Karpas-422 (cell line): Measurements from ENCODE around the gene FAR2. TPM values are rescaled to one million over a fixed set of nuclear protein-coding genes. Genes with fewer than 3 reads are reported as not detected.
"Not testable (repeated sequence)": the region's sequence is repeated elsewhere in the genome, so short reads cannot be mapped to it uniquely, and the experiment has no call there.

Experiments
- DNase-seq: peaks from one replicate; pipeline ENCODE4 v3.0.0-alpha.2; 2015
- H2AFZ ChIP-seq: fragments of 200-600 bp; sonication (generic); 2 replicates; pipeline ENCODE4 v1.6.1; 2014; ENCODE audit warnings: antibody characterized with exemption, low read length, mixed read lengths
- H3K27ac ChIP-seq: fragments of 200-600 bp; sonication (generic); 2 replicates; pipeline ENCODE4 v1.5.1; 2014; ENCODE audit warnings: mild to moderate bottlenecking, low read length, moderate library complexity
- H3K27me3 ChIP-seq: fragments of 200-600 bp; sonication (generic); 2 replicates; pipeline ENCODE4 v1.6.1; 2014; ENCODE audit warnings: low read length, mixed read lengths
- H3K36me3 ChIP-seq: fragments of 200-600 bp; sonication (generic); 2 replicates; pipeline ENCODE4 v1.6.1; 2014; ENCODE audit warnings: low read length, mixed read lengths; ENCODE audit not compliant: insufficient read depth
- H3K4me1 ChIP-seq: fragments of 200-600 bp; sonication (generic); 2 replicates; pipeline ENCODE4 v1.6.1; 2014; ENCODE audit warnings: mild to moderate bottlenecking, low read length, mixed read lengths
- H3K4me2 ChIP-seq: fragments of 200-600 bp; sonication (generic); 2 replicates; pipeline ENCODE4 v1.6.1; 2014; ENCODE audit warnings: low read length, low read depth, mild to moderate bottlenecking; ENCODE audit not compliant: poor library complexity, severe bottlenecking
- H3K4me3 ChIP-seq: fragments of 200-600 bp; sonication (generic); 2 replicates; pipeline ENCODE4 v1.5.1; 2014; ENCODE audit warnings: mild to moderate bottlenecking, antibody characterized with exemption, low read length, mixed read lengths
- H3K79me2 ChIP-seq: fragments of 200-600 bp; sonication (generic); 2 replicates; pipeline ENCODE4 v1.6.1; 2014; ENCODE audit warnings: mild to moderate bottlenecking, low read length, mixed read lengths
- H3K9ac ChIP-seq: fragments of 200-600 bp; sonication (generic); 2 replicates; pipeline ENCODE4 v1.6.0; 2014; ENCODE audit warnings: low read length
- H3K9me2 ChIP-seq: fragments of 200-600 bp; sonication (generic), shearing (Covaris generic); replicated peaks from 2 replicates; pipeline ENCODE4 v1.6.0; 2014; ENCODE audit warnings: mild to moderate bottlenecking, low read length, moderate library complexity; ENCODE audit not compliant: insufficient read depth
- H3K9me3 ChIP-seq: fragments of 300-700, 200-600 bp; sonication (generic); 2 replicates; pipeline ENCODE4 v1.6.1; 2014; ENCODE audit warnings: low read length, mixed read lengths
- H4K20me1 ChIP-seq: fragments of 200-600 bp; sonication (generic); 2 replicates; pipeline ENCODE4 v1.6.1; 2014; ENCODE audit warnings: mild to moderate bottlenecking, antibody characterized with exemption, low read length, low read depth; ENCODE audit not compliant: insufficient read depth
- total RNA-seq: library from RNA; depleted of rRNA; stranded (reverse); fragments of >200 nt; shearing (Covaris generic); gene quantifications from 2 replicates; pipeline ENCODE4 v1.2.3, GENCODE V29; 2014; ENCODE audit warnings: low replicate concordance

The FAR2 gene
- total RNA-seq, 1 experiment from 2014 or later, result not detected

GRCh38 chr12:29288031-29288430, 139.0 kb downstream of the FAR2 start:
- Histone ChIP-seq H3K9me3 (no peaks in the 10 kb centered on the region), H3K27me3 (no peaks in the 10 kb centered on the region), H2AFZ (no peak overlapping the region), H4K20me1 (no peaks in the 10 kb centered on the region), H3K79me2 (no peaks in the 10 kb centered on the region), H3K4me1 (no peaks in the 10 kb centered on the region), H3K27ac (no peak overlapping the region), H3K4me2 (no peak overlapping the region), H3K36me3 (no peaks in the 10 kb centered on the region), H3K9ac (no peak overlapping the region), H3K9me2 (no peaks in the 10 kb centered on the region), H3K4me3 (no peak overlapping the region)
- no peak for DNase-seq

- not testable (repeated sequence) for H3K27me3 ChIP-seq, H3K4me3 ChIP-seq, H3K9me3 ChIP-seq, H3K9ac ChIP-seq, H2AFZ ChIP-seq, DNase-seq, H3K9me2 ChIP-seq, H3K36me3 ChIP-seq, H3K4me1 ChIP-seq, H4K20me1 ChIP-seq, H3K27ac ChIP-seq, H3K79me2 ChIP-seq, H3K4me2 ChIP-seq
These were observed 141.4 kb downstream of the FAR2 start for GRCh38 chr12:29290475-29290874.

GRCh38 chr12:29291226-29291625, 142.1 kb downstream of the FAR2 start:
- Histone ChIP-seq H3K4me1 (no peaks in the 10 kb centered on the region), H3K9me2 (no peaks in the 10 kb centered on the region), H3K4me2 (no peak overlapping the region), H4K20me1 (no peaks in the 10 kb centered on the region), H3K4me3 (no peak overlapping the region), H3K9me3 (no peaks in the 10 kb centered on the region), H3K9ac (no peak overlapping the region), H3K27me3 (no peaks in the 10 kb centered on the region), H3K79me2 (no peaks in the 10 kb centered on the region), H2AFZ (no peak overlapping the region), H3K36me3 (no peaks in the 10 kb centered on the region), H3K27ac (no peak overlapping the region)
- no peak for DNase-seq

- no peak overlapping the region for H2AFZ ChIP-seq
- no peak for DNase-seq
- H3K4me3 ChIP-seq, result no peak overlapping the region
- no peaks in the 10 kb centered on the region for H3K9me2 ChIP-seq
- no peaks in the 10 kb centered on the region for H3K27me3 ChIP-seq
- H3K9me3 ChIP-seq, result no peaks in the 10 kb centered on the region
- no peaks in the 10 kb centered on the region for H3K36me3 ChIP-seq
- no peak overlapping the region for H3K9ac ChIP-seq
- peaks cover 7% of the 10 kb centered on the region; the same call in 1 of the 2 replicates for H3K4me1 ChIP-seq
- H4K20me1 ChIP-seq, result no peaks in the 10 kb centered on the region
- H3K79me2 ChIP-seq, result no peaks in the 10 kb centered on the region
- H3K4me2 ChIP-seq, result no peak overlapping the region
- H3K27ac ChIP-seq, result no peak overlapping the region
These were observed 150.6 kb downstream of the FAR2 start for GRCh38 chr12:29299633-29300032.

- no peak overlapping the region for H2AFZ ChIP-seq
- H3K27me3 ChIP-seq, result no peaks in the 10 kb centered on the region
- no peak overlapping the region for H3K4me2 ChIP-seq
- H3K4me3 ChIP-seq, result no peak overlapping the region
- no peak for DNase-seq
- H3K79me2 ChIP-seq, result no peaks in the 10 kb centered on the region
- H3K9me3 ChIP-seq, result no peaks in the 10 kb centered on the region
- no peaks in the 10 kb centered on the region for H3K36me3 ChIP-seq
- no peaks in the 10 kb centered on the region for H3K9me2 ChIP-seq
- H3K4me1 ChIP-seq, result peaks cover 7% of the 10 kb centered on the region; the same call in 1 of the 2 replicates
- no peak overlapping the region for H3K9ac ChIP-seq
- no peaks in the 10 kb centered on the region for H4K20me1 ChIP-seq
- no peak overlapping the region for H3K27ac ChIP-seq
These were observed 152.0 kb downstream of the FAR2 start for GRCh38 chr12:29301114-29301513.

GRCh38 chr12:29304388-29304787, 155.3 kb downstream of the FAR2 start:
- H3K27ac ChIP-seq, result no peak overlapping the region
- no peak for DNase-seq
- H3K9me2 ChIP-seq, result no peaks in the 10 kb centered on the region
- no peaks in the 10 kb centered on the region for H3K9me3 ChIP-seq
- H3K36me3 ChIP-seq, result no peaks in the 10 kb centered on the region
- no peak overlapping the region for H3K4me3 ChIP-seq
- H3K9ac ChIP-seq, result no peak overlapping the region
- H2AFZ ChIP-seq, result no peak overlapping the region
- no peaks in the 10 kb centered on the region for H3K27me3 ChIP-seq
- H3K79me2 ChIP-seq, result no peaks in the 10 kb centered on the region
- no peak overlapping the region for H3K4me2 ChIP-seq
- no peaks in the 10 kb centered on the region for H3K4me1 ChIP-seq
- no peaks in the 10 kb centered on the region for H4K20me1 ChIP-seq

- Histone ChIP-seq H4K20me1 (no peaks in the 10 kb centered on the region), H3K79me2 (no peaks in the 10 kb centered on the region), H3K36me3 (no peaks in the 10 kb centered on the region), H3K9me3 (no peaks in the 10 kb centered on the region), H3K27ac (no peak overlapping the region), H3K4me3 (no peak overlapping the region), H3K9me2 (no peaks in the 10 kb centered on the region), H3K9ac (no peak overlapping the region), H3K4me1 (no peaks in the 10 kb centered on the region), H3K4me2 (no peak overlapping the region), H2AFZ (no peak overlapping the region), H3K27me3 (no peaks in the 10 kb centered on the region)
- no peak for DNase-seq
These were observed 157.2 kb downstream of the FAR2 start for GRCh38 chr12:29306266-29306665.

GRCh38 chr12:29306682-29307081, 157.6 kb downstream of the FAR2 start:
- no peak overlapping the region for H3K4me2 ChIP-seq
- H3K79me2 ChIP-seq, result no peaks in the 10 kb centered on the region
- H3K36me3 ChIP-seq, result no peaks in the 10 kb centered on the region
- H2AFZ ChIP-seq, result no peak overlapping the region
- H3K27me3 ChIP-seq, result no peaks in the 10 kb centered on the region
- H3K9ac ChIP-seq, result no peak overlapping the region
- no peaks in the 10 kb centered on the region for H4K20me1 ChIP-seq
- DNase-seq, result no peak
- H3K9me2 ChIP-seq, result no peaks in the 10 kb centered on the region
- no peak overlapping the region for H3K27ac ChIP-seq
- no peak overlapping the region for H3K4me3 ChIP-seq
- no peaks in the 10 kb centered on the region for H3K9me3 ChIP-seq
- H3K4me1 ChIP-seq, result no peaks in the 10 kb centered on the region

- no peaks in the 10 kb centered on the region for H3K9me3 ChIP-seq
- H3K36me3 ChIP-seq, result no peaks in the 10 kb centered on the region
- peak; percentile 69 for DNase-seq
- H3K4me3 ChIP-seq, result no peak overlapping the region
- no peaks in the 10 kb centered on the region for H3K79me2 ChIP-seq
- H3K9ac ChIP-seq, result no peak overlapping the region
- H3K4me2 ChIP-seq, result no peak overlapping the region
- H3K4me1 ChIP-seq, result no peaks in the 10 kb centered on the region
- H3K27ac ChIP-seq, result no peak overlapping the region
- H3K27me3 ChIP-seq, result no peaks in the 10 kb centered on the region
- no peak overlapping the region for H2AFZ ChIP-seq
- H4K20me1 ChIP-seq, result no peaks in the 10 kb centered on the region
- H3K9me2 ChIP-seq, result no peaks in the 10 kb centered on the region
These were observed 160.3 kb downstream of the FAR2 start for GRCh38 chr12:29309320-29309902.
